Stomach (tissue), 9 donors: ENCODE data around the gene CACNA1G. TPM values are rescaled to one million over a fixed set of nuclear protein-coding genes. Genes with fewer than 3 reads are reported as not detected.

Experiments
- DNase-seq, 2 donors: peaks; one replicate each; pipeline versions ENCODE4 v3.0.0 to v3.0.0-alpha.2; 2013 to 2019
- H3K27ac ChIP-seq, 5 donors: fragments of 200-600 bp in 4 of 5; sonication (generic) in 4 of 5; one replicate each; pipeline ENCODE4 v1.5.1; 2013 to 2019; ENCODE audit warnings: mild to moderate bottlenecking in 1 of 5, moderate library complexity in 1 of 5
- H3K27me3 ChIP-seq, 3 donors: fragments of 200-600 bp; sonication (generic); one replicate each; pipeline ENCODE4 v1.5.1; 2017 to 2019; ENCODE audit warnings: mixed run types in 1 of 3
- H3K36me3 ChIP-seq, 4 donors: fragments of 200-600 bp; sonication (generic); 1 replicate in 3 of 4; 2 replicates in 1 of 4; pipeline ENCODE4 v1.5.1; 2016 to 2019
- H3K4me1 ChIP-seq, 4 donors: fragments of 200-600 bp; sonication (generic); one replicate each; pipeline ENCODE4 v1.5.1; 2016 to 2019
- H3K4me3 ChIP-seq, 4 donors: fragments of 200-600 bp; sonication (generic) in 3 of 4; one replicate each; pipeline ENCODE4 v1.5.1; 2016 to 2019; ENCODE audit warnings: mild to moderate bottlenecking in 1 of 4
- H3K9me3 ChIP-seq, 4 donors: fragments of 200-600 bp; sonication (generic); one replicate each; pipeline ENCODE4 v1.5.1; 2016 to 2019
- EP300 ChIP-seq: sonication (generic); formaldehyde crosslinking; IDR thresholded peaks from one replicate; pipeline ENCODE4 v1.6.1; 2017; ENCODE audit warnings: antibody characterized with exemption
- POLR2A ChIP-seq, 4 donors: fragments of 450-650 bp; IDR thresholded peaks; one replicate each; pipeline ENCODE4 v1.6.1; 2016; ENCODE audit warnings: antibody characterized with exemption in 4 of 4, control low read depth in 2 of 4, mild to moderate bottlenecking in 1 of 4, moderate library complexity in 1 of 4
- POLR2AphosphoS5 ChIP-seq, 3 donors: sonication (generic); formaldehyde crosslinking; IDR thresholded peaks; one replicate each; pipeline ENCODE4 v1.6.1; 2016; ENCODE audit warnings: antibody characterized with exemption in 3 of 3
- WGBS, 5 donors: extraction: QIAGEN DNeasy Blood & Tissue Kit in 3 of 5; methylation state at CpG; one replicate each; pipeline versions ENCODE4 v1.1.5 to v1.1.7; 2013 to 2018; 5-methylcytosine and 5-hydroxymethylcytosine counted together
- intact Hi-C: fragments of 100-400 bp; cut with DNase I; formaldehyde crosslinking; loops from one replicate; pipeline ENCODE4 v1.15.1; 2023; ENCODE audit warnings: low total_unique reads
- polyA plus RNA-seq, 3 donors: library from polyadenylated mRNA; stranded (reverse); fragments of 200-250 nt; gene quantifications; one replicate each; pipeline ENCODE4 v1.2.3, GENCODE V29; 2013
- total RNA-seq, 5 donors: library from RNA; depleted of rRNA; stranded (reverse); fragments of >200 nt; gene quantifications; one replicate each; pipeline versions ENCODE4 v1.1.0 to v1.2.3, GENCODE V29; 2014 to 2016
- TF ChIP-seq, protein P1 (sequence below), 7 experiments: fragments of 450-650 bp in 4 of 7; fragments of 200-600 bp in 3 of 7; sonication (generic) in 3 of 7; IDR thresholded peaks; one replicate each; pipeline ENCODE4 v1.5.1; 2016 to 2019; ENCODE audit warnings: antibody characterized with exemption in 7 of 7, control low read depth in 2 of 7, mild to moderate bottlenecking in 1 of 7
- donor health status: healthy with polysubstance abuse.
- donor health status: Bipolar disorder and iron deficiency.
- donor health status: healthy.

Gene CACNA1G
- total and polyA plus RNA-seq, 8 donors, result 0.06 to 3.7 (median 1.1) TPM; not detected in 4

DNA sequence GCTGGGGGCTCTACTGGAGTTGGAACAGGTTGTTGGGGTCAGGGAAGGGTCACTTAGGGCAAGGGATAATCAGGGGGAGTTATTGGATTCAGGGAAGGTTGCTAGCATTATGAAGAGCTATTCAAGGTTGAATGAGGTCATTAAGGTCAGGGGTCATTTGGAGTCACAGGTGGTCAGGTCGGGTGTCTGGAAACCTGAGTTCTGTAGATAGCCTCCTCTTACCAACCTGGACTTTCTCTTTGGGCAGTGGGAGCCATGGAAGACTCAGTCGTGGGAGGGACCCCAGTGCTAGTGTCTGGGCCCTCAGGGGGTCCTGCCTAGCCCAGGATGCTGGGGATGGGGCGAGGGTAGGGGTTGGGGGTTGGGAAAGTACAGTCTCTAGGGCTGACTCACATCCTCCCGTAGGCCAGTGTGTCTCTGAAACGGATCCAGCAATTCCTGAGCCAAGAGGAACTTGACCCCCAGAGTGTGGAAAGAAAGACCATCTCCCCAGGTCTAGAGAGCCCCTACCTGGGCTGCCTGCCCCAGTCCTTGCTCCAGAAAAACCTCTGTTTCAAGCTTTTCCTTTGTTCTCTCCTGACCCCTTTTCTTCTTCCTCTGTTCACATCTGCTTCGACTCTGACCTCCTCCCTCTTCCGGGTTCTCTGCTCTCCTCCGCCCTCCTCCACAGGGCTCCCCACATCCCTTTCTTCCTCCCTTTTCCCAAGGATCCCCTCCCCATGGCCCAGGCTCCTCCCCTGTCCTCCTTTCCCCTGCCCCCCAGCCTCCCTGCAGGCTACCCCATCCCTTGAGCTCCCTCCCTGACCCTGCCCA is 107.7 kb downstream of the CACNA1G start:
- no peak for TF ChIP-seq POLR2A (IDR thresholded peaks at IDR 0.05)
- no peak for TF ChIP-seq EP300
- TF ChIP-seq, protein P1, sequence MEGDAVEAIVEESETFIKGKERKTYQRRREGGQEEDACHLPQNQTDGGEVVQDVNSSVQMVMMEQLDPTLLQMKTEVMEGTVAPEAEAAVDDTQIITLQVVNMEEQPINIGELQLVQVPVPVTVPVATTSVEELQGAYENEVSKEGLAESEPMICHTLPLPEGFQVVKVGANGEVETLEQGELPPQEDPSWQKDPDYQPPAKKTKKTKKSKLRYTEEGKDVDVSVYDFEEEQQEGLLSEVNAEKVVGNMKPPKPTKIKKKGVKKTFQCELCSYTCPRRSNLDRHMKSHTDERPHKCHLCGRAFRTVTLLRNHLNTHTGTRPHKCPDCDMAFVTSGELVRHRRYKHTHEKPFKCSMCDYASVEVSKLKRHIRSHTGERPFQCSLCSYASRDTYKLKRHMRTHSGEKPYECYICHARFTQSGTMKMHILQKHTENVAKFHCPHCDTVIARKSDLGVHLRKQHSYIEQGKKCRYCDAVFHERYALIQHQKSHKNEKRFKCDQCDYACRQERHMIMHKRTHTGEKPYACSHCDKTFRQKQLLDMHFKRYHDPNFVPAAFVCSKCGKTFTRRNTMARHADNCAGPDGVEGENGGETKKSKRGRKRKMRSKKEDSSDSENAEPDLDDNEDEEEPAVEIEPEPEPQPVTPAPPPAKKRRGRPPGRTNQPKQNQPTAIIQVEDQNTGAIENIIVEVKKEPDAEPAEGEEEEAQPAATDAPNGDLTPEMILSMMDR (IDR thresholded peaks at IDR 0.05), result no peak
- no peak for TF ChIP-seq POLR2AphosphoS5 (IDR thresholded peaks at IDR 0.05)
- H3K4me1 ChIP-seq, result peaks cover 0 to 19% (median 0%) of the 10 kb centered on the region in 4 donors
- peaks cover 0 to 22% (median 8%) of the 10 kb centered on the region in 4 donors for H3K36me3 ChIP-seq
- no peak for DNase-seq
- H3K4me3 ChIP-seq, result no peak overlapping the region
- H3K9me3 ChIP-seq, result no peaks in the 10 kb centered on the region
- no peaks in the 10 kb centered on the region for H3K27me3 ChIP-seq
- 48 to 53% (median 50%) methylated on average over 8 of the region's 8 CpGs for WGBS, 5 donors
- intact Hi-C loops, result no loop called here
- H3K27ac ChIP-seq, result peak overlapping the region in 2 of 5 donors; percentile 24 to 39

DNA sequence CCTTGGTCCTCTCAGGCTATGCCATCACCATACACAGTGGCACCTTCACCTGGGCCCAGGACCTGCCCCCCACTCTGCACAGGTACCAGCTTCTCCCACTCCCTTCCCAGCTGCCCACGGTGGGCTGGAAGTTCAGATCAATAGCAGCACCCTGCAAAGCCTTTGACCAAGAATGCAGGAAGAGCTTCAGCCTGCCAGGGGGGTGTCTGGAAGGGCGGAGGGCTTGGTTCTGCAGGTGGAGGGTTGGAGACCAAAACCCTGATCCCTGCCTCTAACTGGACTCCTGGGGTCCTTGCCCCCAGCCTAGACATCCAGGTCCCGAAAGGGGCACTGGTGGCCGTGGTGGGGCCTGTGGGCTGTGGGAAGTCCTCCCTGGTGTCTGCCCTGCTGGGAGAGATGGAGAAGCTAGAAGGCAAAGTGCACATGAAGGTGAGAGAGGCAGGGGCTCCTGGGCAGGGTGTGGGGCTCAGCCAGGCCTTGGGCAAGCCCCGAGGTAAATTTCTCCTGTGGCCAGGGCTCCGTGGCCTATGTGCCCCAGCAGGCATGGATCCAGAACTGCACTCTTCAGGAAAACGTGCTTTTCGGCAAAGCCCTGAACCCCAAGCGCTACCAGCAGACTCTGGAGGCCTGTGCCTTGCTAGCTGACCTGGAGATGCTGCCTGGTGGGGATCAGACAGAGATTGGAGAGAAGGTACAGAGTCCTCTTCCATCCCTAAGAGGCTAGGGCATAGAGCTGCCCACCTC is 108.5 kb downstream of the CACNA1G start:
- H3K36me3 ChIP-seq, result peaks cover 0 to 20% (median 10%) of the 10 kb centered on the region in 4 donors
- H3K4me3 ChIP-seq, result no peak overlapping the region
- H3K9me3 ChIP-seq, result no peaks in the 10 kb centered on the region
- DNase-seq, result no peak
- intact Hi-C loops, result no loop called here
- H3K27ac ChIP-seq, result peak overlapping the region in 2 of 5 donors; percentile 24 to 39
- no peaks in the 10 kb centered on the region for H3K27me3 ChIP-seq
- no peak for TF ChIP-seq POLR2A (IDR thresholded peaks at IDR 0.05)
- no peak for TF ChIP-seq EP300
- TF ChIP-seq, protein P1 (IDR thresholded peaks at IDR 0.05), result no peak
- no peak for TF ChIP-seq POLR2AphosphoS5 (IDR thresholded peaks at IDR 0.05)
- peaks cover 0 to 20% (median under 1%) of the 10 kb centered on the region in 4 donors for H3K4me1 ChIP-seq
- WGBS, 5 donors, result 73 to 91% (median 82%) methylated on average over 4 to 9 of the region's 9 CpGs

DNA sequence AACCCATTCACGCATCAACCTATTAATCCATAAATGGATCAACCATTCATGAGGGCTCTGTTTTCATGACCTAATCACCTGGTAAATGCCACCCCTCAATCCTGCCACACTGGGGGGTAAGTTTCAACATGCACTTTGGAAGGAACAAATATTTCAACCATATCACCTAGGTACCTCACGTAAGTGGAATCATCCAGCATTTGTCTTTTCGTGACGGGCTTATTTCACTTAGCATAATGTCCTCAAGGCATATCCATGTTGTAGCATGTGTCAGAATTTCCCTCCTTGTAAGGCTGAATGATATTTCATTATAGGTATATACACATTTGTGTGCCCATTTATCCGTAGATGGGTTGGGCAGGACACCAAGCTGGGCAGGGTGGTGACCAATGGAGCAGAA is 111.6 kb downstream of the CACNA1G start:
- 89 to 96% (median 95%) methylated on average over 5 of the region's 5 CpGs for WGBS, 5 donors
- no peak for DNase-seq
- intact Hi-C loops, result no loop called here
- H3K27ac ChIP-seq, result no peak overlapping the region
- H3K4me1 ChIP-seq, result peaks cover 11 to 37% (median 19%) of the 10 kb centered on the region in 4 donors
- TF ChIP-seq, protein P1 (IDR thresholded peaks at IDR 0.05), result no peak
- no peak for TF ChIP-seq POLR2A (IDR thresholded peaks at IDR 0.05)
- no peak for TF ChIP-seq POLR2AphosphoS5 (IDR thresholded peaks at IDR 0.05)
- TF ChIP-seq EP300, result no peak
- no peak overlapping the region for H3K4me3 ChIP-seq
- H3K27me3 ChIP-seq, result no peaks in the 10 kb centered on the region
- peaks cover 0 to 34% (median 13%) of the 10 kb centered on the region in 4 donors for H3K36me3 ChIP-seq
- H3K9me3 ChIP-seq, result no peaks in the 10 kb centered on the region

DNA sequence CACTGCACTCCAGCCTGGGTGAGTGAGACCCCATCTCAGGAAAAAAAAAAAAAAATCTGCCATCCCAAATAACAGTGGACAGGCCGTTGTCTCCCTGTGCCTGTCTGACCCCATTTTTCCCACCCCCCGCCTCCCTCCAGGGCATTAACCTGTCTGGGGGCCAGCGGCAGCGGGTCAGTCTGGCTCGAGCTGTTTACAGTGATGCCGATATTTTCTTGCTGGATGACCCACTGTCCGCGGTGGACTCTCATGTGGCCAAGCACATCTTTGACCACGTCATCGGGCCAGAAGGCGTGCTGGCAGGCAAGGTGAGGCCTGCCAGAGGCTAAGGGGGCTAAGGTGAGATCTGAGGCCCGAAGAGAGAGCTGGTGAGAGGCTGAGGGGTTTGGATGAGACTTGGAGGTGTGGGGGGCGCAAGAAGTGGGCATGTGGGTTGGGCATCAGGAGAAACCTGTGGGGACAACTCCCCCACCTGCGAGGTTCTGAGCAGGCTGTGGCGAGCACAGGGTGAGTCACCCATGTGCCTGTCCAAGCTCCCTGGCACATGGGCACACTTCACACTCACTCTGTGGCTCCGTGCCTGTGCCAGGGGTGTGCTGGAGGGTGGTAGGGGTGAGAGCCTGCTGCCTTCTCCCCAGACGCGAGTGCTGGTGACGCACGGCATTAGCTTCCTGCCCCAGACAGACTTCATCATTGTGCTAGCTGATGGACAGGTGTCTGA is 112.5 kb downstream of the CACNA1G start:
- intact Hi-C loops, result no loop called here
- Histone ChIP-seq H3K27ac (no peak overlapping the region), H3K4me3 (no peak overlapping the region), H3K9me3 (no peaks in the 10 kb centered on the region), H3K4me1 (peaks cover 11 to 31% (median 19%) of the 10 kb centered on the region in 4 donors), H3K36me3 (peaks cover 4 to 38% (median 19%) of the 10 kb centered on the region in 4 donors), H3K27me3 (no peaks in the 10 kb centered on the region)
- WGBS, 5 donors, result 86 to 91% (median 87%) methylated on average over 15 to 20 of the region's 20 CpGs
- TF ChIP-seq POLR2AphosphoS5 (IDR thresholded peaks at IDR 0.05), result no peak
- no peak for TF ChIP-seq POLR2A (IDR thresholded peaks at IDR 0.05)
- TF ChIP-seq EP300, result no peak
- no peak for DNase-seq
